CD4-positive, alpha-beta T cell (primary cell): ENCODE results near the gene SRR. TPM values are rescaled to one million over a fixed set of nuclear protein-coding genes. Genes with fewer than 3 reads are reported as not detected.

ENCODE experiments used
- ATAC-seq: fragments of 200-7000 bp; cut with Tn5 transposase; one replicate; pipeline ENCODE4 v1.10.0; 2022; ENCODE audit warnings: mild to moderate bottlenecking; ENCODE audit not compliant: poor library complexity
- CTCF ChIA-PET: fragments of 350-600 bp; sonication (Branson Sonifier 250); formaldehyde crosslinking; loops from one replicate; lab custom pipeline; 2021; ENCODE audit warnings: antibody characterized with exemption, inconsistent platforms; lab: Charles Lee
- POLR2A ChIA-PET: fragments of 350-600 bp; sonication (Branson Sonifier 250); formaldehyde crosslinking; loops from one replicate; lab custom pipeline; 2021; ENCODE audit warnings: antibody characterized with exemption, inconsistent platforms; lab: Charles Lee
- DNase-seq, 14 experiments: peaks; one replicate each; pipeline ENCODE4 v3.0.0-alpha.2; 2013 to 2020; ENCODE audit warnings: mixed read lengths in 2 of 14
- H3K27ac ChIP-seq, 2 donors: one replicate each; pipeline versions ENCODE4 v1.5.1 to v1.7.0; 2013; ENCODE audit warnings: low read length in 2 of 2, low read depth in 1 of 2, mild to moderate bottlenecking in 1 of 2
- H3K27me3 ChIP-seq, 2 experiments: 1 replicate in 1 of 2; 2 replicates in 1 of 2; pipeline versions ENCODE4 v1.6.1 to v1.7.0; 2013; ENCODE audit warnings: low read length in 2 of 2, control low read depth in 1 of 2, mild to moderate bottlenecking in 1 of 2, moderate library complexity in 1 of 2; ENCODE audit not compliant: insufficient read depth in 2 of 2, control insufficient read depth in 1 of 2
- H3K36me3 ChIP-seq: one replicate; pipeline ENCODE4 v1.6.1; 2013; ENCODE audit warnings: low read length, control low read depth; ENCODE audit not compliant: insufficient read depth
- H3K4me1 ChIP-seq: one replicate; pipeline ENCODE4 v1.6.1; 2013; ENCODE audit warnings: low read length, control low read depth; ENCODE audit not compliant: insufficient read depth
- H3K4me3 ChIP-seq: one replicate; pipeline ENCODE4 v1.5.1; 2013; ENCODE audit warnings: mild to moderate bottlenecking, low read length, moderate library complexity
- H3K9me3 ChIP-seq, 2 experiments: 1 replicate in 1 of 2; 2 replicates in 1 of 2; pipeline versions ENCODE4 v1.6.1 to v1.7.0; 2013; ENCODE audit warnings: low read length in 2 of 2, mild to moderate bottlenecking in 2 of 2, control low read depth in 1 of 2, moderate library complexity in 1 of 2; ENCODE audit not compliant: control insufficient read depth in 1 of 2, insufficient read depth in 1 of 2
- H3K27ac Mint-ChIP-seq: one replicate; pipeline ENCODE4 v1.8.0; 2020; ENCODE audit warnings: mixed read lengths
- H3K27me3 Mint-ChIP-seq: one replicate; pipeline ENCODE4 v1.8.0; 2021; ENCODE audit warnings: mixed read lengths
- H3K36me3 Mint-ChIP-seq: one replicate; pipeline ENCODE4 v1.8.0; 2021; ENCODE audit warnings: low read depth, mixed read lengths
- H3K4me1 Mint-ChIP-seq: one replicate; pipeline ENCODE4 v1.8.0; 2021; ENCODE audit warnings: low read depth, mixed read lengths
- H3K4me3 Mint-ChIP-seq: one replicate; pipeline ENCODE4 v1.8.0; 2020; ENCODE audit warnings: mild to moderate bottlenecking, mixed read lengths
- H3K9me3 Mint-ChIP-seq: one replicate; pipeline ENCODE4 v1.8.0; 2020; ENCODE audit warnings: mixed read lengths
- intact Hi-C, 2 experiments: fragments of 100-400 bp; cut with DNase I in 1 of 2; cut with micrococcal nuclease in 1 of 2; formaldehyde crosslinking; loops; one replicate each; pipeline versions ENCODE4 v1.15.1 to v1.9.0; 2023 to 2025; cut with DNase I, micrococcal nuclease
- total RNA-seq, 174 experiments: library from RNA in 2 of 174; stranded (reverse) in 2 of 174; gene quantifications; one replicate each; pipeline ENCODE4 v1.2.3 and lab custom pipeline; 2021 to 2026
- TF ChIP-seq, protein P1 (sequence below): fragments of 200-600 bp; IDR thresholded peaks from one replicate; pipeline ENCODE4 v1.8.0; 2022; ENCODE audit warnings: antibody characterized with exemption, mild to moderate bottlenecking

SRR gene
- total RNA-seq, 2 experiments from 2014 or later: 2.5 to 2.8 TPM

DNA sequence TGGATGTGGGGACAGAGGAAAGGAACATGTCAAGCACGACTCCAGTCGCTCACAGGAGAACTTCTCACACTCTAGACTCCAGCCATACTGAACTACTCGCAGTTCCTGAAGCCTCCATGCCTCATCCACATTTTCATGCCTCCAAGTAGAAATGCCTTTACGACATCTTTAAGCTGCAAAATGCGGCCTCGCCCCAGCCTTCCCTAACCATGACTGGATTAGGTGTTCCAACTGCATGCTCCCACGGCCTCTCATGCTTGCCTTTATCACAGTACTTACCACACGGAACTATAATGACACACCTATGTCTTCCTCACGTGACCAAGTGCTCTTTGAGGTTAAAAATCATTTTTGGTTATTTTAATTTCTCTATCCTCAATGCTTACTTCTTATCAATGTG is 24.0 kb upstream of the SRR start:
- H3K36me3 ChIP-seq: peaks cover 57% of the 10 kb centered on the region
- DNase-seq (no peak), ATAC-seq (no peak)
- Mint-ChIP-seq H3K27ac (peak overlapping the region; percentile 67), H3K27me3 (no peaks in the 10 kb centered on the region), H3K9me3 (no peaks in the 10 kb centered on the region), H3K4me1 (peaks cover 58% of the 10 kb centered on the region), H3K36me3 (peaks cover 73% of the 10 kb centered on the region), H3K4me3 (peak overlapping the region; percentile 11)
- intact Hi-C loops: loop anchor here in 1 of 2 experiments (10.0 kb wide), 2 partner anchors 395 to 555 kb away; partner anchors contain the start of gene WDR81
- POLR2A ChIA-PET: interaction anchor here (0.6 to 1.9 kb wide), 6 partner anchors 8 to 224 kb away, joined by 3 to 7 read pairs (median 4); no protein-coding TSS in a partner anchor
- no peak overlapping the region for H3K4me3 ChIP-seq
- no peaks in the 10 kb centered on the region for H3K9me3 ChIP-seq
- peaks cover 28% of the 10 kb centered on the region for H3K4me1 ChIP-seq
- H3K27ac ChIP-seq: no peak overlapping the region
- TF ChIP-seq, protein P1, sequence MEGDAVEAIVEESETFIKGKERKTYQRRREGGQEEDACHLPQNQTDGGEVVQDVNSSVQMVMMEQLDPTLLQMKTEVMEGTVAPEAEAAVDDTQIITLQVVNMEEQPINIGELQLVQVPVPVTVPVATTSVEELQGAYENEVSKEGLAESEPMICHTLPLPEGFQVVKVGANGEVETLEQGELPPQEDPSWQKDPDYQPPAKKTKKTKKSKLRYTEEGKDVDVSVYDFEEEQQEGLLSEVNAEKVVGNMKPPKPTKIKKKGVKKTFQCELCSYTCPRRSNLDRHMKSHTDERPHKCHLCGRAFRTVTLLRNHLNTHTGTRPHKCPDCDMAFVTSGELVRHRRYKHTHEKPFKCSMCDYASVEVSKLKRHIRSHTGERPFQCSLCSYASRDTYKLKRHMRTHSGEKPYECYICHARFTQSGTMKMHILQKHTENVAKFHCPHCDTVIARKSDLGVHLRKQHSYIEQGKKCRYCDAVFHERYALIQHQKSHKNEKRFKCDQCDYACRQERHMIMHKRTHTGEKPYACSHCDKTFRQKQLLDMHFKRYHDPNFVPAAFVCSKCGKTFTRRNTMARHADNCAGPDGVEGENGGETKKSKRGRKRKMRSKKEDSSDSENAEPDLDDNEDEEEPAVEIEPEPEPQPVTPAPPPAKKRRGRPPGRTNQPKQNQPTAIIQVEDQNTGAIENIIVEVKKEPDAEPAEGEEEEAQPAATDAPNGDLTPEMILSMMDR: no peak
- CTCF ChIA-PET: interaction anchor here (1.2 to 2.9 kb wide), 3 partner anchors 16 to 35 kb away, joined by 3 to 15 read pairs (median 5); no protein-coding TSS in a partner anchor
- H3K27me3 ChIP-seq: no peaks in the 10 kb centered on the region

DNA sequence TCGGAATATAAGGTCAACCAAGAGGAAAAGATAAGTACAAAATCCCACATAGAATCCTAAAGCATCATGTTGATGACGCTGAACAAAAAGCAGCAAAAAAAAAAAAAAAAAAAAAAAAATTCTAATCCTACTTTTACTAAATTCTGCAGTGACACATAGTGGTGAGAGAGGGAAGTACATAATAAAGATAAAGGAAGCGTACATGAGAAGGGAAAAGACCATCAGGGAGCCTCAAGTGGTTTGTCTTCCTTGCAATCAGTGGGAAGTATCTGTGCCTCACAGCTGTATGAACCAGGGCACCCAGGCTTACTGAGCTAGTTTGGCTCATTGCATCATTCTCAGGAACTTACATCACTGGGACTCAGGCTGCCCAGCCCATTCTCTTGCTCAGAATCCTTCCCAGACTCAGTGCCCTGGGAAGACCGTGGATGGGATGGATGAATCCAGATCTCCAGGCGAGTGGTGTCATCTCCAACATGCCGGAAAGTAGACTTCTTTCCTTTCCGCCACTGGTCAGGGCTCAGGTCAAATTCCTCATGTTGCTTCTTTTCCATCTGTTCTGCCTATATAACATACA is 21.4 kb upstream of the SRR start:
- POLR2A ChIA-PET: interaction anchor here (1.0 to 3.9 kb wide), 8 partner anchors 16 to 228 kb away, joined by 3 to 17 read pairs (median 4); partner anchors contain the start of genes HIC1, SMG6 and SRR
- no peaks in the 10 kb centered on the region for H3K27me3 ChIP-seq
- Mint-ChIP-seq H3K36me3 (peaks cover 74% of the 10 kb centered on the region), H3K9me3 (no peaks in the 10 kb centered on the region), H3K27ac (peak overlapping the region; percentile 58), H3K4me1 (peaks cover 35% of the 10 kb centered on the region), H3K4me3 (no peak overlapping the region), H3K27me3 (no peaks in the 10 kb centered on the region)
- no peaks in the 10 kb centered on the region for H3K9me3 ChIP-seq
- peak; percentile 80 for ATAC-seq
- no peak overlapping the region for H3K27ac ChIP-seq
- TF ChIP-seq, protein P1: peak; percentile 78
- CTCF ChIA-PET: interaction anchor here (0.7 to 3.8 kb wide), 8 partner anchors 14 to 228 kb away, joined by 3 to 30 read pairs (median 6); partner anchors contain the start of gene HIC1
- H3K4me1 ChIP-seq: peaks cover 14% of the 10 kb centered on the region
- H3K4me3 ChIP-seq: no peak overlapping the region
- H3K36me3 ChIP-seq: peaks cover 75% of the 10 kb centered on the region
- intact Hi-C loops: loop anchor here (1.0 to 10.0 kb wide), 5 partner anchors 16 to 558 kb away; partner anchors contain the start of genes HIC1 (in 1 of the 2) and WDR81 (in 1 of the 2)
- DNase-seq: peak in 4 of 14 experiments; percentile 10 to 81 (median 76)

DNA sequence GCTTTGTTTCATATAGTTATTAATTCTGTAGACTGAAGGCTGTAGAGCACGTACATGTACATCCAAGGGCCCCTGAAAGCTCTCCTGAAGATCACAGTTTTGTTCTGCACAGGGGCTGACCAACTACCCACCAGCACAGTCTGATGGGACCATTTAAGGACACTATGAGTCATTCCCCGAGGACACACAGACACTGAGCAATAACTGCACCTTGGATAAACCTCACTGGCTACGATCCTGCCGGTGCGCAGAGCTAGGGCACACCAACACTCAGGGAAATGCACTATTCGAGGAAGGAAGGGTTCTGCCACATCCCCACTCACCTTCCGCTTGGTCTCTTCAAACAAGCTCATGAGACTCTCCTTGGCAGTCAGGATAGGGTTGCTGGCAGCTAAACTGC is 20.4 kb upstream of the SRR start:
- ChIA-PET CTCF (interaction anchor here (1.0 to 3.8 kb wide), 4 partner anchors 24 to 229 kb away, joined by 3 to 30 read pairs (median 9); partner anchors contain the start of gene HIC1), POLR2A (interaction anchor here (1.0 to 3.9 kb wide), 6 partner anchors 17 to 229 kb away, joined by 3 to 17 read pairs (median 4); partner anchors contain the start of genes HIC1, SMG6 and SRR)
- Histone ChIP-seq H3K27me3 (no peaks in the 10 kb centered on the region), H3K4me3 (no peak overlapping the region), H3K9me3 (no peaks in the 10 kb centered on the region), H3K27ac (no peak overlapping the region), H3K36me3 (peaks cover 83% of the 10 kb centered on the region), H3K4me1 (peaks cover 14% of the 10 kb centered on the region)
- Mint-ChIP-seq H3K27me3 (no peaks in the 10 kb centered on the region), H3K4me3 (no peak overlapping the region), H3K27ac (no peak overlapping the region), H3K9me3 (no peaks in the 10 kb centered on the region), H3K4me1 (peaks cover 33% of the 10 kb centered on the region), H3K36me3 (peaks cover 83% of the 10 kb centered on the region)
- no peak for DNase-seq
- TF ChIP-seq, protein P1: no peak
- intact Hi-C loops: loop anchor here (1.0 to 10.0 kb wide), 4 partner anchors 17 to 559 kb away; partner anchors contain the start of gene WDR81 (in 1 of the 2)
- no peak for ATAC-seq
